HG02798 (cell line): ENCODE data around the gene SPRR4.

ENCODE experiments used
- ATAC-seq: cut with Tn5 transposase; IDR thresholded peaks from one replicate; pipeline ENCODE4 v1.9.1; 2021; ENCODE audit warnings: mild to moderate bottlenecking; ENCODE audit not compliant: unreplicated experiment, poor library complexity

The SPRR4 gene

DNA sequence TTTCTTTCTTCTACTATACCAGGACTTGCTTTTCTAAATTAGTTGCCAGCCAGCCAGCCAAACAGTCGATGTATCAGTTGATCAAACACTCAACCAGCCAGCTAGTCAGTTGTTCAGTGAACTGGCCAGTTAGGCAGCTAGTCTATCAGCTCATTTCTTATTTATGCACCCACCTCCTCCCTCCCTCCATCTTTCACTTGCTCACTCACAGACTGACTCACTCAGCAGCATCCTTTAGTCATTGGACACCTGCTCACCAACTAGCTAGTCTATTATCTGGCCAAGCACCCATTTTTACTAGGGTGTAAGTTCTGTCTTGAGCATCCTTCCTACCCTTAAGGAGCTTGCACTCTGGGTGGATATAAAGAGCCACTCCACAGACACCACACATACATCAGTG, 5.9 kb upstream of the SPRR4 start:
- no peak for ATAC-seq

GRCh38 chr1:152965853-152966252, 4.6 kb upstream of the SPRR4 start:
- ATAC-seq, result no peak

DNA sequence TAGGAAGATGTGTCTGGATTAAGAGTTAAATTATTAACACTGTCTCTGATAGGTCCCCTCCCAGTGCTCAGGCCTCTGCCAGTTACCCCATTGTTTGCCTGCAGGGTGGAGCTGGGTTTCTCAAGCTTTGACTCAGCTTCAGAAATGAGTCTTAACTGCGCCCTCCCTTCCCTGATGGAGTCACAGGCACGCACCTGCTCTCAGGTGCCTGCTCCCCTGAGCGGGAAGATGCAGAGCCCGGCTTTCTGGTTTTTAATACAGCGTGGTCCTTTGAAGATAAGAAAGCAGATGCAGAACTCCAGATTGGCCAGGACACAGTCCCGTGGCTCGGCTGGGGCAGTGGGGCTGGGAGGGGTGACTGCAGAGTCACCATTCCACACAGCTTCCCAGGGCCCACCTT, 3.2 kb upstream of the SPRR4 start:
- ATAC-seq, result peak; percentile 46

- peak; percentile 91 for ATAC-seq
These were observed 2.2 kb upstream of the SPRR4 start for GRCh38 chr1:152968248-152968647.

GRCh38 chr1:152969036-152969435, 1.4 kb upstream of the SPRR4 start:
- ATAC-seq, result no peak

- ATAC-seq, result no peak
These were observed 1.9 kb downstream of the SPRR4 start for GRCh38 chr1:152972196-152972886.

DNA sequence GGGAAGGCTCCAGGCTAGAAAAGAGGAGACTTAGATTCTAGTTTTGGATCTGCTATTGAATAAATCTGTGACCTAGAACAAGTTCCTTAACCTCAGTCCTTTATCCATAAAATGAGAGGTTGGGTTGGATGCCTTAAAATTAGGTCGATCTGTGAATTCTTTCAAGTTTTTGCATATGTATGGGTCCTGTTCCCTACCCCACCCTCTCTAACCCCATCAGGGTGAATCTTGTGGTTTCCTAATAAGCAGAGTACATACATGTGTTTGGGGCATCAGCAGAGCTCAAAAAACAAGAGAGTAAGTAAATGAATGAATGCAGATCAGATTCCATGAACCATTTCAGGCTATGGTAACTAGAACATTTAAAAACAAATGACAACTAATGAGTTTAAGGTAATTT, 6.2 kb downstream of the SPRR4 start:
- ATAC-seq, result no peak

- no peak for ATAC-seq
These were observed 7.2 kb downstream of the SPRR4 start for GRCh38 chr1:152977614-152978013.

DNA sequence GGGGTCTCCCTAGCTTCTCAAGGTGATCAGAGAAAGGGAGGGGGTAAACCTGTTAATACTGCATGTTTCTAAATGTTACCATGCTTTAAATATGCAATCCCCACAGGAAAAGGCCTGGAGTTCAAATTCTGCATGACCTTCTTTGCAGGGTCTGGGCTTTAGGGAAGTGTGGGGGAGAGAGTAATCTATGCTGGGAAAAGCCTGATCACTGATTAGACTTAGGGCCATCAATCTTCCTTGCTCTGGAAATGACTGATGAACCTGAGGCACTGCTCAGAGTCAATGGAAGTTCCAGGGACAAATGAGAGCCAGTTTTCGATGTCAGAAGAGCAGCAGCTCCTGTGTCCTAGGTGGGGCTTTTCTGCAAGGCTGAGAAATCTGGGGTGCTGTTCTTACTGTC, 10.2 kb downstream of the SPRR4 start:
- no peak for ATAC-seq

DNA sequence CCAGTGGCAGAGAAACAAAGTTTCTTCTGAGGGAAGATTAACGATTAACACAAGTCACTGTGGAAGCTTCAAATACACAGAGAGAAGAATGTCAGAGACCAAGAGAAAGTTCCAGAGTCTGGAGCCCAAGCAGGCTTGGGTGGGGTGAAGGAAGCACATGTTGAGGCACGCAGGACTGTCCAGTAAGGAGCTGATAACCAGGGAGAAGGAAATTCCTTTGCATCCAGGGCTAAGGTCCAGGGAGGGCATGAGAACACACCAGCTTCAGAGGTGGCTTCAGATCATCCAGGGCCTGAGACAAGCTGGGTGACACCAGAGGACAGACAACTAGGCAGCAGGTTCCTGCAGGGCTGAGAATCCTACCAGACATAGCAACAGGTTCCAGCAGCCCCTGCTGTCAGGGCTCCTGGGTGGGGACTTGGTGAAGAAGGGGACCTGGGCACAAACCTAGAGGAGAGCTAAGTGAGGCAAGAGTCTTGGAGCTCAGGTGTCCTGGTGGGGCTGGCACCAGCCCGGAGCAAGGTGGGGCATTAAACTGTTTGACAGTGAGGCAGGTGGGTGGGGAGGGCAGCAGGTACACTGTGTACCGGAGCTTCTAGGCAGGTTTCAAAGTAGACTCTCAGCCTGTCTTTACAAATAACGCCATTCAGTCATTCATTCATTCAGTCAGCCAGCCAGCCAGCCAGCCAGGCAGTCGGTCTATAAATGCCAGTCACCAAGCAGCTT, 10.9 kb downstream of the SPRR4 start:
- no peak for ATAC-seq

DNA sequence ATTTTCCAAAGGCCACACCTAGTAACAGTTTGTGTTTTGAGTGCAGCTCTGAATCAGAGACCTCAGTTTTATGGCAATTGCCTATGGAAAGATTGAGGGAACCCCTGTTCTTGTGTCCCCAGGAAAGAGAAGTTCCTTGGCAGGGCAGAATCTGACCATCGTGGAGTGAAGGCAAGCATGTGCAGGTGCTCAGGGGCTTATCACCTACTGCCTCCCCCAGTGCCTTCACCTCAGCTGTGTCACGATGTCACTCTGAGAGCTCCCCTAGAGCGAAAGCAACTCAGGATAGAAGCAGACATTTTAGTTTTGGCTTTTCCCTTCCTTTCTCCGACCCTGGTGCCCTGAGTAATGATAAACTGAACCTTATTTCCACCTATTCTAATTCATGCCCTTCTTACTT, 11.6 kb downstream of the SPRR4 start:
- ATAC-seq, result no peak

DNA sequence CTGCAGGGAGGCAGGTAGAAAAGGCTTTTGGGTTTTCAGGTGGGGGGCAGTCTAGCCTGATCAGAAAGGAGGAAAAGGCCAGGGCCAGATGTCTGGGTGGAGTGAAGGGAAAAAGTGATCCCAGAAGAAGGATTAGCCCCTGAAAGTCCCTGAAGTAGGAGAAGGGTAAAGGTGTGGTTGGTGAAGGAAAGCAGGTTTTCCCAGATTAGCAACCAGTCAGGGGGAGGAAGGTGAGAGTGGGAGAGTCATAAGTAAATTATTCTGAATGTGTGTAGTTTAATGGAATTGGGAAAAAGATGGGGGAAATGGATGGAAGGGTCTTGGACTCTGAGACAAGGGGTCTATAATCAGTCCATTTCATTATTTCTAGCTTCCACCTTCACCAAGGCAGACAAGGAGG, 12.8 kb downstream of the SPRR4 start:
- no peak for ATAC-seq

- ATAC-seq, result no peak
These were observed 13.3 kb downstream of the SPRR4 start, which contains the start of gene SPRR1A for GRCh38 chr1:152983743-152984142. Gene SPRR1A (plus strand): TSS chr1:152984081. CDS start chr1:152985231, 1,150 bp downstream.

DNA sequence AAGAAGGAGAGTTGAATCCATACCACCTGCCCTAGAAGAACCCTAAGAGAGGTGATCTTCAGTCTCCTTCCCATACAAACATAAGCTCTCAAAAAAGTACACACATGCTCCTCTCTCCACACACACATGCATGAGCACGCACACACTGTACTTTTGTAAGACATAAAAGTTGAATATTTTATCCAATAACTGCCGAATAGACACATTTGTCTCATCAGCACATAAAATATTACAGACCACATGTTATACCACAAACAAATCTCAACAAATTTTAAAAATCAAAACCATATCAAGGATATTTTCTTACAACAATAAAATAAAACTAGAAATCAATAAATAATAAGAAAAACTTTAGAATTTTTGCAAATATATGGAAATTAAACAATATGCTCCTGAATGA, 16.1 kb downstream of the SPRR4 start:
- no peak for ATAC-seq

GRCh38 chr1:152993186-152993585, 22.7 kb downstream of the SPRR4 start:
- ATAC-seq, result no peak

DNA sequence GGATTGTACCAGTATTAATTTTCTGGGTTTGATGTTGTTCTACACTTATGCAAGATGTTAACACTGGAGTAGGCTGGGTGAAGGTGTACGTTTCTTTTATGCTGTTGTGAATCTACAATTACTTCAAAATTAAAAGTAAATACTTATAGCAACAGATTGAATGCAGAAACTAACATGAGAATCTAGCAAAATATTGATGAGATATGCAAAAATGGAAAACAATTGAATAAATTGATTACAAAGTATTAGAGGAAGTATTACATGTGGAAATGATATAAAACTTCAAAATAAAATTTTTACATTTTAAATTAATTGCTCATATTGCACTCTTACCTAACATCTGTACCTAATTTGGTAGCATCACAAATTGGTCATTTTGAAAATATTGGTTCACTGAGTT, 25.4 kb downstream of the SPRR4 start:
- ATAC-seq, result no peak

DNA sequence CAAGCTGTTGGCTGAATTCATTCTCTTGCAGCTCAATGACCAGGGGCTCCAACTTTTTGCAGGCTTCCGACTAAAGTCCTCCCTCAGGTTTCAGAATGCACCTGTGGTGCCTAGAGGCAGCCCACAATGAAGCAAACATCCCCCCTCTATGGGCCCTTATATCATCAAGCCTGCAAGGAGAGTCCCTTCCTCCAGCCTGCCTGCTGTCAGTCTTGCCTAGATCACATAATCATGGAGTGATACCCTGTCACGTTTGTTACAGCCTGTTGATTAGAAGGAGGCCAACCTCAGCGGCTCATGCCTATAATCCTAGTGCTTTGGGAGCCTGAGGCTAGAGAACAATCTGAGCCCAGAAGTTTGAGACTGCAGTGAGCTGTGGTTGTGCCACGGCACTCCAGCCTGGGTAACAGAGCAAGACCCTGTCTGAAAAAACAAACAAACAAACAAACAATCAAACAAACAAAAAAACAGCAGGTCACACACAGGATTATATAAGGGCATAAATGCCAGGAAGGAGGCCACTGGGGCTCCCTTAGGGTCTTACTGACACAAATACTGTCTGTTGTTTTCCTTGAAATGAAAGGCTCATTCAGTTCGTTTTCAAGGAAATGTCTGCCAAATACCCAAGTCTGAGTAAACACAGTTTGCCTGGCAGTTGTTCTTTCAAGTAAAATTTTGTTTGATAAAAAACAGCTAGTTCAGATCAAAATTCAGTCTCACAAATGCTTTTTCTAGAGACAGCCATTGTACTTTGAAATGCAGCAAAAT, 26.4 kb downstream of the SPRR4 start:
- no peak for ATAC-seq

GRCh38 chr1:152997901-152998300, 27.5 kb downstream of the SPRR4 start:
- ATAC-seq, result no peak

DNA sequence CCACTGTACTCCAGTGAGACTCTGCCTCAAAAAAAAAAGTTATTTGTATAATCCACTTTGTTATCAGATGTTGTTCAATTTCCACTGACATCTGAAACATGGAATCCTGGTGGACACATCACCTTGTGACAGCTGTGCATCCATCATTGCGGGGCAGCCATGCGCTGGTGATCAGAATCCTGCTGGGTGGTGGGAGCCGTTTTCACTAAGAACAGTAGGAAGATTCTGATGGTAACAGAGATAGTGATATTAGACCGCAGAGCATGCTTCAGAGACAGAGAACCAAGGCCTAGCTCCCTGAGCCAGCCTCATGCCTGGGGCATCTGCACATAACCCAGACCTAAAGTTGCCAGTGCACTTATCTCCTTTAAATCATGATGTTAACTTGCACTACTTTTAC, 28.0 kb downstream of the SPRR4 start:
- no peak for ATAC-seq

DNA sequence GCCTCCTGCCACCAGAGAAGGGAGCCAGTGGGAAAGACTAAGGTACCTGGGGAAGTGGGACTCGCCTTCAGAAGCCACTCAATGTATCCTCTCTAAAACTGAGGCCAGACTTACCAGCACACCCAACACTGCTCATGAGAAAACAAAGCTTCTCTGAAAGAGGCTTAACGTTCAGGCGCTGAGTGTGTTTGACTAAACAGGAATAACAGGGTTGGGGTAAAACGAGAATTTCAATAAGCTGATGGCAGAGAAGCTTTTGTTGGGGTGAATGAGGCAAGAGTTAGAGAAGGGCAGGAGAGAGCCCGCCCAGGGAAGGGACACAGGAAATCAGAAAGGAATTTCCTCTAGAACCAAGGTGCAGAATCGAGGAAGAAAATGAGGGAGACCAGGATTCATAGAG, 29.4 kb downstream of the SPRR4 start:
- no peak for ATAC-seq

DNA sequence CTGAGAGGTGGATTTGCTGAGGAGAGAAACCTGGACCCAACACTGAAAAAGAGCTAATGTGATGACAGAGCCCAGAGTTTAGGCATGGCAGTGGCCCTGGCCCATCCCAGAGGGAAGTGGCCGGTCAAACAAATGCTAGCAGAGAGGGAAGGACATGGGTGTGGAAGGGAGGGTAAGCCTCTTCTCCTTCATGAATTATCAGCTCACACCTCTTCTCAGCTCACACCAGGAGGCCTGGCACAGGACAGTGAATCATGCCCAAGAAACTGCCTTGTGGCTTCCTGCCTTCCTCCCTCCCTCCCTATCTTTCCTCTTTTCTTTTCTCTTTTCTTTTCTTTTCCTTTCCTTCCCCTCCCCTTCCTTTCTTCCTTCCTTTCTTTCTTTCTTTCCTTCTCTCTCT, 29.8 kb downstream of the SPRR4 start:
- ATAC-seq, result no peak
